ENCODE results near the gene THRA.
A peak's percentile ranks its signal among the peaks of the same experiment; 100 is the strongest.
"Not testable (repeated sequence)": the region's sequence is repeated elsewhere in the genome, so short reads cannot be mapped to it uniquely, and the experiment has no call there.

Gene THRA

DNA sequence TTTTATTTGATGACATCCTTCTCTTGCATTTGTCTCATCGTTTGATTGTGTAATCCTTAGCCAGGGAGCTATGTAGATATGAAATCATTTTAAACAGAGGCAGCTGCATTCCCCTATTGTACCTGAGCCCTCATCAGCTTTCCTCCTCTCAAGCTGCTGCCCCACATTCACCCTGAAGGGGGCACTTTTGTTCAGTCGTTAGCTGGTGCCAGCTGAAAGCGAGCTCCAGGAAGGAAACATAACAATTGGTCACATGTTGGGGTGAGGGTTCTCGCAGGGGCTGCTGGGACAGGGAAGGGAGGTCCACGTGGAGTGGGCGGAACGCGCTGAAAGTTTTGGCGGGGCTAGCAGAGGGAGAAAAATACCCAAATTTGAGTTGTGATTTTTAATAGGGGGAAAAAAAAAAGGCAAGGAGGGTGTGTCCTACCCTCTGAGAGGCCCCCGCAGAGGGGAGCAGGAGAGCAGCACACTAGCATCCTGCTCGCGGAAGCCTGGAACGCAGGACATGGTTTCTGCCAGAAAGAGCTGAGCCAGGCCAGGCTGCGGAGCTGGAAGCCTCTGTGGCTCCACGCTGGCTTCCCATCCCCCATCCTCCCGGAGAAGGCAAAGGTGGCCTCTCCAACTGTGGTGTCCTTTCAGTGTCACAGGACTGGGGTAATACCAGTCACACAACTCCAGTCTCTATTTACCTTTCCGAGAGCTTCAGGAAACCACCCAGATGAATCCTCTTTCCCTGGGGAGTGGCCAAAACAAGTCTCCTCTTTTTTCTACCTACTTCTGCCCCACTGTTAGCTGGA, 50.5 kb downstream of the THRA start:
- peak; percentile 93 for DNase-seq

DNA sequence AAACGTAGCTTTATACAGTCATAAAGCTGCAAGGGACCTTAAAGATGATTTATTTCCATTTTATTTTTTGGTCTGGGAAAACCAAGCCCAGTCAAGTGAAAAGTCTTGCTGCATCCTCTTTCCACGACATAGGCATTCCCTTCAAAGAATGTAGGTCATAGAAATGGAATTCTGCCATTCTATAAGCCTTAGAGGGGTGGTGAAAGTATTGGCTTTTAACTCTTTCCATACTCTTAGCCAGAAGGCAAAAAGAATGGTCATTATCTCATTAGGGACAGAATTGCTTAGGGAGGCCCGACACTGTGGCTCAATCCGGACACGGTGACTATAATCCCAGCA, 51.1 kb downstream of the THRA start:
- DNase-seq, result no peak

GRCh38 chr17:40115101-40115436, 52.3 kb downstream of the THRA start:
- DNase-seq, result no peak

DNA sequence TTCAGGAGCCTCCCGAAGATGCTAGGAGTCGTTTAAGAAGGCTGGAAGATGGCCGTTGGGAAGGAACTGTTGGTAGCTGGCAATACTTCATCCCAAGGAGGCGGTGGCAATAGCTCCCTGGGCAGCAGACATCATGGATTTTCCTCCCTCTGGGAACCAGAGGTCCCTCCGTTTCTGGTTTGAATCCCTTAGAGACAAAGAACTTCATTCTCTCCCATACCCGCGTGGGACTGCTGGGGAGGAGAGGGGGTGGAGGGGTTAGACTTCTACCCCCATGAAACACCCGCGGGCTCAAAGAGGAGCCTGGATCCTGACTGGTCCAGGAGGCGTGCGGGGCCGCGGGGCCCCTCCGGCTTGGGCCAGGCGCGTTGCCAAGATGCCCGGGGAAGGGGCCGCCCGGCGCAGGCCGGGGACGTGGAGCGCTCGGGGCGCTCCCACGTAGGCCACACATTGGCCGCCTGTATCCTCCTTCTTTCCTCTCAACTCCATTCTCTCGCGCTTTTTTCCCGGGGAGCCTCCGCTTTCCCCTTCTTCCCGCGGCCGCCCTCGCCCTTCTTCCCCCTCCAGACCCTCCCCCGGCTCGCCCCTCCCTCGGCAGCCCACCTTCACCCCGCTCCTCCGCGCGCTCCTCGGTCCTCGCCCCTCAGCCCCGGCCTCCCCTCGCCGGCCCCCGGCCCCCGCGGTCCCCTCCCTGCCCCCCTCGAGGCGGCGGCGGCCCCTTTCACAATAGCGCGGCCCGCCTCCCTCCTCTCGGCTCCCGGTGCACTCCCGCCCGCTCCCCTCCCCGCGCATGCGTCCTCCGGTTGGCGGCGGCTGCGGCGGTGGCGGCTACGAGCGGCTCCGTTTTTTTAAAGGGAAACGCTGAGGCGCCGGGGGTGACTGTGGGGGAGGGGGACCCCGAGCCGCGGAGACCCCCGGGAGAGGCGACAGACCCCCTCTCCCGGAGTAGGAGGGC, 58.7 kb downstream of the THRA start, which contains the start of gene MSL1:
Gene MSL1 (plus strand): TSS at position 791 of the 955 bp plus-strand sequence. CDS start 642 bp downstream, outside the sequence.
- DNase-seq, result peak; percentile 78

DNA sequence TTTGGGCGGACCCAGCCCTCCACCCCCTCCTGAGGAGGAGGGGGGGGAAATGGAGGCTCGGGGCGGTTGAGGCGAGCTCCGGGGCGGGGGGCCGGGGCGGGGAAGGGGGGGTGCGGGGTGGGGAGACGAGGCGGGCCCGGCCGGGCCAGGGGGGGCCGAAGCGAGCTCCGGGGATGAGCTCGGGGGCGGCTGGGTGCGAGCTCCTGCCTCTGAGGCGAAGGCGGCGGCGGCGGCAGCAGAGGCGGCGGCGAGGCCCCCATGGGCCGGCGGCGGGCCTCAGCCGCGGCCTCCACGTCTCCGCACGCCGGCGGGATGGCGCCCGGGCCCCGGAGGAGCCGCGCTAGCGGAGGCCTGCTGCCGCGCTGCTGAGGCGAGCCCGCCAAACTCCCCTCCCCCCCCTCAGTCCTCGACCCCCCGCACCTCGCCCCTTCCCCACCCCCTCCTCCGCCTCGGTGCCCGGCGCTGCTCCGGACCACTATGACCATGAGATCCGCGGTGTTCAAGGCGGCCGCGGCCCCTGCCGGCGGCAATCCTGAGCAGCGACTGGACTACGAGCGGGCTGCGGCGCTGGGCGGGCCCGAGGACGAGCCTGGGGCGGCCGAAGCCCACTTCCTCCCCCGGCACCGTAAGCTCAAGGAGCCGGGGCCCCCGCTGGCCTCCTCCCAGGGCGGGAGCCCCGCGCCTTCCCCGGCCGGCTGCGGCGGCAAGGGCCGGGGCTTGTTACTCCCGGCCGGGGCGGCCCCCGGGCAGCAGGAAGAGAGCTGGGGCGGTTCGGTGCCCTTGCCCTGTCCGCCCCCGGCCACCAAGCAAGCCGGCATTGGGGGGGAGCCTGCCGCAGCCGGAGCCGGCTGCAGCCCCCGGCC, 59.6 kb downstream of the THRA start:
- DNase-seq, result no peak

GRCh38 chr17:40122999-40123810, 60.4 kb downstream of the THRA start:
- no peak for DNase-seq

- no peak for DNase-seq
These were observed 61.0 kb downstream of the THRA start for GRCh38 chr17:40123811-40124114.

- no peak for DNase-seq
These were observed 61.7 kb downstream of the THRA start for GRCh38 chr17:40124279-40125141.

- DNase-seq, result no peak
These were observed 66.7 kb downstream of the THRA start for GRCh38 chr17:40129498-40129897.

DNA sequence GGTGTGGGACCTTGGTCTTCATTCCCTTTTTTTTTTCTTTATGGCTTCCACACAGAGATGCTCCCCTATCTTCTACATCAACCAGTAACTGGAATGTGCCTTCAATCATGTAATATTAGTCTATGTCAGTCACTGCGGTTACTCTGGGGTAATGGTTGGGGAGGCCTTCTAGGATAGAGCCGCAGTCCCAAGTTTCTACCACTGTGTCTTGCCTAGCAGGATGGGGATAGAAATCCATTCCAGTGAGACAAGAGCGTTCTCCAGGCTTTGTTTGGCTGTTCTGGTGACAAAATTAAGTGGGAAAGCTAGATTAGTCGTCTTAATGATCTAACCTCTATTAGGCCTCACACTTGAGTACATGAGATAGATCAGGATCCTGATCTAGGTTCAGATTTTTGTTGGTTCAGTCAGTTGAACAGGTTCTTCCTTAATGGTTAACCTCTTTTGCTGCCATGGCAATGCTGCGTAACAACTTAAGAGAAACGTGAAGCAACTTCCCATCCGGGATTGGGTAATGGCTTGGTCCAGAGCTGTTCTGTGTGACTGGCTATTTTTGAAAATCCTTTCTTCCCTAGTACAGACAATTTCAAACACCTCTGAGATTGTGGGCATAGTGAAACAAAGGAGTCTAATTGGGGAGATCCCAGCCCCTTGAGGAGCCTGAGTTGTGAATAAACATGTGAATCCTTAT, 67.7 kb downstream of the THRA start:
- no peak for DNase-seq

DNA sequence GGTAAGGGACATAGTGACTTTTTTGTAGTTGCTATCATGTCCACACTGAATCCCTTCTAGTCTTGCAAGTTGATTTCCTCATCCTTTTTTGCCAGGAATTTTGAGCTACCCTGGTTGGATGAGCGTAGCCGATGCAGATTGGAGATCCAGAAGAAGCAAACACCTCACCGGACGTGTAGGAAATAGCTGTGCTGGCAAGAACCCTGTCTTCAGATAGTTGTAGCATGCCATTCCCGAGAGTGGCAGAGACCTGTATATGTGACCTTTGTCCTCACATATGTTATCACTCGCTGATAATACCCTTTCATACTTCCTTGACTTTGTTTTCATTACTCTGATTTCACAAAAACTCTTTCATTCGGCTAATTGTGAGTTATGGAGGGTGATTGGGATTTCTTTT, 71.4 kb downstream of the THRA start:
- DNase-seq, result no peak

GRCh38 chr17:40135817-40136216, 73.1 kb downstream of the THRA start:
- DNase-seq, result no peak

GRCh38 chr17:40139566-40140058, 76.8 kb downstream of the THRA start:
- no peak for DNase-seq

DNA sequence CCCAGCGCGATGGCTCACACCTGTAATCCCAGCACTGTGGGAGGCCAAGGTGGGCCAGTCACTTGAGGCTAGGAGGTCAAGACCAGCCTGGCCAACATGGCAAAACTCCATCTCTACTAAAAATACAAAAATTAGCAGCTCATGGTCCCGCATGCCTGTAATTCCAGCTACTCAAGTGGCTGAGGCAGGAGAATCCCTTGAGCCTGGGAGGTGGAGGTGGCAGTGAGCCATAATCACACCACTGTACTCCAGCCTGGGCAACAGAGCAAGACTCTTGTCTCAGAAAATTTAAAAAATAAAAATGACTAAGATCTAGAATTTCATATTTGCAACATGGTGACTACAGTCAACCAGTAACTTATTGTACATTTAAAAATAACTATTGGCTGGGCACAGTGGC, 80.4 kb downstream of the THRA start:
- not testable (repeated sequence) for DNase-seq

All from activated T-cell treated with anti-CD3 and anti-CD28 coated beads for 4 hours (primary cell).